Measurements from ENCODE around the gene GLTP.

DNA sequence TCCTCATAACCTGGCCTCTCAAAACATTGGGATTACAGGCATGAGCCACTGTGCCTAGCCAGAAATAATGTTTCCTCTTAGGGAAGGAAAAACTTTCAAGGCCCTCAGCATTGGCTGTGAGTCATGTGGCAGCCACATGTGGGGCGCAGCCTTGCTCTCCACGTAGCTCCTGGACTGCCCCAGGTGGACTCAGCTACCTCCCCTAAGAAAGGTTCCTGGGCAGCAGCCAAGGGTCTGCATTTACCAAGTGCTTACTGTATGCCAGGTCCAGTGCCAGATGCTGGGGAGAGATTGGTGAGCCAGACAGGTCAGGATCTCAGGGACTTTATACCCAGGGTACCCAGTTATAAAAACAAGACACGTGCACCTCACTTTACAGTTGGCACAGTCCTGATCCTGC, 43.4 kb downstream of the GLTP start:
- TF ChIP-seq, protein P1, sequence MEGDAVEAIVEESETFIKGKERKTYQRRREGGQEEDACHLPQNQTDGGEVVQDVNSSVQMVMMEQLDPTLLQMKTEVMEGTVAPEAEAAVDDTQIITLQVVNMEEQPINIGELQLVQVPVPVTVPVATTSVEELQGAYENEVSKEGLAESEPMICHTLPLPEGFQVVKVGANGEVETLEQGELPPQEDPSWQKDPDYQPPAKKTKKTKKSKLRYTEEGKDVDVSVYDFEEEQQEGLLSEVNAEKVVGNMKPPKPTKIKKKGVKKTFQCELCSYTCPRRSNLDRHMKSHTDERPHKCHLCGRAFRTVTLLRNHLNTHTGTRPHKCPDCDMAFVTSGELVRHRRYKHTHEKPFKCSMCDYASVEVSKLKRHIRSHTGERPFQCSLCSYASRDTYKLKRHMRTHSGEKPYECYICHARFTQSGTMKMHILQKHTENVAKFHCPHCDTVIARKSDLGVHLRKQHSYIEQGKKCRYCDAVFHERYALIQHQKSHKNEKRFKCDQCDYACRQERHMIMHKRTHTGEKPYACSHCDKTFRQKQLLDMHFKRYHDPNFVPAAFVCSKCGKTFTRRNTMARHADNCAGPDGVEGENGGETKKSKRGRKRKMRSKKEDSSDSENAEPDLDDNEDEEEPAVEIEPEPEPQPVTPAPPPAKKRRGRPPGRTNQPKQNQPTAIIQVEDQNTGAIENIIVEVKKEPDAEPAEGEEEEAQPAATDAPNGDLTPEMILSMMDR (IDR thresholded peaks at IDR 0.05): no peak
- no peak for TF ChIP-seq POLR2A (IDR thresholded peaks at IDR 0.05)

Measured in adrenal gland (tissue), 5 donors.